Neural cell (in vitro differentiated cells): ENCODE data around the gene PRTG. TPM values are rescaled to one million over a fixed set of nuclear protein-coding genes. Genes with fewer than 3 reads are reported as not detected.
"Not testable (repeated sequence)": the region's sequence is repeated elsewhere in the genome, so short reads cannot be mapped to it uniquely, and the experiment has no call there.

Experiments used
- H2AFZ ChIP-seq: fragments of 200-600, 300-800 bp; sonication (generic), shearing (Covaris generic); 2 replicates; pipeline ENCODE4 v1.6.0; 2014; ENCODE audit warnings: low read depth, mild to moderate bottlenecking, antibody characterized with exemption, low read length, moderate library complexity
- H3F3A ChIP-seq: fragments of 200-600 bp; shearing (Covaris generic); 2 replicates; pipeline ENCODE4 v1.6.1; 2016; ENCODE audit warnings: mild to moderate bottlenecking, moderate library complexity, mixed read lengths, antibody characterized with exemption, low read length; ENCODE audit not compliant: insufficient read depth, poor library complexity, severe bottlenecking
- H3K27ac ChIP-seq: fragments of 200-600, 300-800 bp; sonication (generic), shearing (Covaris generic); 2 replicates; pipeline ENCODE4 v1.5.1; 2014; ENCODE audit warnings: mild to moderate bottlenecking, low read length, moderate library complexity
- H3K27me3 ChIP-seq: fragments of 300-800, 200-600 bp; sonication (generic), shearing (Covaris generic); 2 replicates; pipeline ENCODE4 v1.6.0; 2014; ENCODE audit warnings: mild to moderate bottlenecking, low read depth, low read length, moderate library complexity; ENCODE audit not compliant: insufficient read depth
- H3K36me3 ChIP-seq: fragments of 300-800, 200-600 bp; sonication (generic), shearing (Covaris generic); 2 replicates; pipeline ENCODE4 v1.5.1; 2014; ENCODE audit warnings: mild to moderate bottlenecking, antibody characterized with exemption, low read length, moderate library complexity; ENCODE audit not compliant: insufficient read depth
- H3K4me2 ChIP-seq: fragments of 300-800, 200-600 bp; sonication (generic), shearing (Covaris generic); 2 replicates; pipeline ENCODE4 v1.6.0; 2014; ENCODE audit warnings: mild to moderate bottlenecking, low read length
- H3K4me3 ChIP-seq: fragments of 300-800, 200-600 bp; sonication (generic), shearing (Covaris generic); 2 replicates; pipeline ENCODE4 v1.5.1; 2014; ENCODE audit warnings: mild to moderate bottlenecking, low read length, moderate library complexity
- H3K79me2 ChIP-seq: fragments of 200-600 bp; shearing (Covaris generic); replicated peaks from 2 replicates; pipeline ENCODE4 v1.6.0; 2014; ENCODE audit warnings: mild to moderate bottlenecking, low read length, moderate library complexity; ENCODE audit not compliant: insufficient read depth
- H3K9ac ChIP-seq: fragments of 300-800, 200-600 bp; sonication (generic), shearing (Covaris generic); 2 replicates; pipeline ENCODE4 v1.6.1; 2016; ENCODE audit warnings: mild to moderate bottlenecking, low read length, mixed read lengths
- H3K9me2 ChIP-seq: fragments of 200-600 bp; shearing (Covaris generic); 2 replicates; pipeline ENCODE4 v1.6.1; 2016; ENCODE audit warnings: mild to moderate bottlenecking, low read length, mixed read lengths; ENCODE audit not compliant: insufficient read depth
- H3K9me3 ChIP-seq: fragments of 200-600, 300-800 bp; sonication (generic), shearing (Covaris generic); 2 replicates; pipeline ENCODE4 v1.6.1; 2016; ENCODE audit warnings: mild to moderate bottlenecking, mixed run types, low read length, moderate library complexity, mixed read lengths
- H4K20me1 ChIP-seq: fragments of 200-600 bp; shearing (Covaris generic); 2 replicates; pipeline ENCODE4 v1.6.1; 2016; ENCODE audit warnings: mild to moderate bottlenecking, mixed run types; ENCODE audit not compliant: insufficient read depth
- CTCF ChIP-seq: fragments of 450-650 bp; IDR thresholded peaks from 2 replicates; pipeline ENCODE4 v1.5.1; 2014; ENCODE audit warnings: antibody characterized with exemption, mild to moderate bottlenecking, moderate library complexity; ENCODE audit not compliant: poor library complexity, severe bottlenecking
- EP300 ChIP-seq: fragments of 450-650 bp; conservative IDR thresholded peaks from 2 replicates; pipeline ENCODE4 v1.6.1; 2014; ENCODE audit warnings: antibody characterized with exemption, mild to moderate bottlenecking, moderate library complexity; ENCODE audit not compliant: poor library complexity, severe bottlenecking
- EZH2 ChIP-seq: fragments of 200-600, 300-800 bp; shearing (Covaris generic), sonication (generic); IDR thresholded peaks from 2 replicates; pipeline ENCODE4 v1.6.1; 2014; ENCODE audit warnings: antibody characterized with exemption, low read length, borderline replicate concordance, mild to moderate bottlenecking; ENCODE audit not compliant: insufficient read depth, poor library complexity, severe bottlenecking
- MXI1 ChIP-seq: fragments of 450-650 bp; conservative IDR thresholded peaks from 2 replicates; pipeline ENCODE4 v1.6.1; 2014; ENCODE audit warnings: antibody characterized with exemption, mild to moderate bottlenecking; ENCODE audit not compliant: poor library complexity, severe bottlenecking
- POLR2AphosphoS5 ChIP-seq: IDR thresholded peaks from 2 replicates; pipeline ENCODE4 v1.6.1; 2012
- RAD21 ChIP-seq: fragments of 450-650 bp; conservative IDR thresholded peaks from 2 replicates; pipeline ENCODE4 v1.6.1; 2014; ENCODE audit warnings: antibody characterized with exemption, mild to moderate bottlenecking, moderate library complexity
- REST ChIP-seq: IDR thresholded peaks from 2 replicates; pipeline ENCODE4 v1.6.1; 2012; ENCODE audit warnings: borderline replicate concordance
- SMC3 ChIP-seq: fragments of 450-650 bp; conservative IDR thresholded peaks from 2 replicates; pipeline ENCODE4 v1.6.1; 2014; ENCODE audit warnings: antibody characterized with exemption, mild to moderate bottlenecking, moderate library complexity; ENCODE audit not compliant: poor library complexity
- TAF1 ChIP-seq: IDR thresholded peaks from 2 replicates; pipeline ENCODE4 v1.6.1; 2012; ENCODE audit warnings: low read depth
- polyA plus RNA-seq: library from polyadenylated mRNA; depleted of rRNA; stranded (reverse); fragments of >200 nt; gene quantifications from 2 replicates; pipeline ENCODE4 v1.2.3, GENCODE V29; 2014

Gene PRTG
- polyA plus RNA-seq, 1 donor from 2014 or later: 3.8 TPM

GRCh38 chr15:55736756-55737155 lies 6.2 kb downstream of the PRTG start:
- no peak for TF ChIP-seq SMC3
- TF ChIP-seq TAF1: no peak
- no peak for TF ChIP-seq EP300
- TF ChIP-seq POLR2AphosphoS5: no peak
- no peak for TF ChIP-seq MXI1
- TF ChIP-seq REST: no peak
- TF ChIP-seq EZH2: no peak
- TF ChIP-seq CTCF: no peak
- TF ChIP-seq RAD21: no peak
- Histone ChIP-seq H3K9ac (no peak overlapping the region), H3F3A (no peaks in the 10 kb centered on the region), H4K20me1 (no peaks in the 10 kb centered on the region), H3K9me2 (no peaks in the 10 kb centered on the region), H2AFZ (no peak overlapping the region), H3K79me2 (peaks cover 23% of the 10 kb centered on the region), H3K27ac (no peak overlapping the region), H3K4me3 (no peak overlapping the region), H3K9me3 (no peaks in the 10 kb centered on the region), H3K4me2 (no peak overlapping the region), H3K36me3 (no peaks in the 10 kb centered on the region), H3K27me3 (peaks cover 16% of the 10 kb centered on the region)

GRCh38 chr15:55734641-55735040 lies 8.3 kb downstream of the PRTG start:
- Histone ChIP-seq H3F3A (no peaks in the 10 kb centered on the region), H3K79me2 (peaks cover 5% of the 10 kb centered on the region), H3K27me3 (no peaks in the 10 kb centered on the region), H3K27ac (no peak overlapping the region), H3K9me2 (no peaks in the 10 kb centered on the region), H3K4me2 (no peak overlapping the region), H4K20me1 (no peaks in the 10 kb centered on the region), H3K4me3 (no peak overlapping the region), H2AFZ (no peak overlapping the region), H3K36me3 (no peaks in the 10 kb centered on the region), H3K9me3 (no peaks in the 10 kb centered on the region), H3K9ac (no peak overlapping the region)
- TF ChIP-seq EP300 (no peak), RAD21 (no peak), SMC3 (no peak), TAF1 (no peak), REST (no peak)

- not testable (repeated sequence) for H3K4me3 ChIP-seq, H3F3A ChIP-seq, H3K36me3 ChIP-seq, H3K27me3 ChIP-seq, H3K27ac ChIP-seq, H4K20me1 ChIP-seq, H3K79me2 ChIP-seq, H3K4me2 ChIP-seq, H2AFZ ChIP-seq, H3K9me3 ChIP-seq, H3K9me2 ChIP-seq, H3K9ac ChIP-seq
These were observed 9.5 kb downstream of the PRTG start for GRCh38 chr15:55733461-55733860.
